ENCODE measurements around the gene PRM2. TPM values are rescaled to one million over a fixed set of nuclear protein-coding genes. Genes with fewer than 3 reads are reported as not detected.

PRM2 gene
- total RNA-seq, 2 donors from 2014 or later: not detected

DNA sequence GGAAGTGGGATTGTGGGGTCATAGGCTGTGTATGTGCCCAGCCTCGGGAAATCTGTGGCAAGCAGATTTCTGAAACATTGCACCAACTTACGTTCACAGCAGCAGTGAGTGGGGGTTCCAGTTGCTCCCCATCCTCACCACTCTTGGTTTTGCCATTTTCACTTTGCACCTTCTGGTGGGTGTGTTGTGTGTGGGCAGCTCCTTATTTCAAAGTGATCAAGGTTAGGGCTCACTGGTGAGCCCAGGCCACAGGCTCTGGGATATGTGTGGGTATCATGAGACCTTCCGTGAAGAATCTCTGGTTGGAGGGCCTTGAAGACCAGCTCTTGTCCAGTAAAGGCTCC, 34.3 kb upstream of the PRM2 start:
- H3K9me3 Mint-ChIP-seq: no peaks in the 10 kb centered on the region
- Histone ChIP-seq H3K27me3 (ENCODE audit: control insufficient read depth, insufficient read depth, low read length, poor library complexity, severe bottlenecking) (no peaks in the 10 kb centered on the region), H3K36me3 (ENCODE audit: control insufficient read depth, insufficient read depth, low read length) (no peaks in the 10 kb centered on the region), H3K9ac (ENCODE audit: extremely low read depth, low read length, poor library complexity, severe bottlenecking) (no peak overlapping the region), H3K4me3 (ENCODE audit: low read length) (no peak overlapping the region), H3K4me1 (ENCODE audit: control insufficient read depth, insufficient read depth, low read length) (no peaks in the 10 kb centered on the region), H3K9me3 (ENCODE audit: control insufficient read depth, low read length) (no peaks in the 10 kb centered on the region), H3K27ac (ENCODE audit: low read depth, low read length) (no peak overlapping the region)
- 83 to 94% methylated on average over 1 to 3 of the region's 3 CpGs for WGBS, 2 experiments (ENCODE audit: insufficient coverage in 1 of 2, insufficient read length in 1 of 2)
- no peak overlapping the region for H3K4me3 Mint-ChIP-seq
- H3K27me3 Mint-ChIP-seq (ENCODE audit: insufficient read depth): no peaks in the 10 kb centered on the region
- no peaks in the 10 kb centered on the region for H3K36me3 Mint-ChIP-seq (ENCODE audit: low read depth)
- H3K4me1 Mint-ChIP-seq: peaks cover 12% of the 10 kb centered on the region
- no peak for DNase-seq
- no peak overlapping the region for H3K27ac Mint-ChIP-seq
- TF ChIP-seq, protein P1, sequence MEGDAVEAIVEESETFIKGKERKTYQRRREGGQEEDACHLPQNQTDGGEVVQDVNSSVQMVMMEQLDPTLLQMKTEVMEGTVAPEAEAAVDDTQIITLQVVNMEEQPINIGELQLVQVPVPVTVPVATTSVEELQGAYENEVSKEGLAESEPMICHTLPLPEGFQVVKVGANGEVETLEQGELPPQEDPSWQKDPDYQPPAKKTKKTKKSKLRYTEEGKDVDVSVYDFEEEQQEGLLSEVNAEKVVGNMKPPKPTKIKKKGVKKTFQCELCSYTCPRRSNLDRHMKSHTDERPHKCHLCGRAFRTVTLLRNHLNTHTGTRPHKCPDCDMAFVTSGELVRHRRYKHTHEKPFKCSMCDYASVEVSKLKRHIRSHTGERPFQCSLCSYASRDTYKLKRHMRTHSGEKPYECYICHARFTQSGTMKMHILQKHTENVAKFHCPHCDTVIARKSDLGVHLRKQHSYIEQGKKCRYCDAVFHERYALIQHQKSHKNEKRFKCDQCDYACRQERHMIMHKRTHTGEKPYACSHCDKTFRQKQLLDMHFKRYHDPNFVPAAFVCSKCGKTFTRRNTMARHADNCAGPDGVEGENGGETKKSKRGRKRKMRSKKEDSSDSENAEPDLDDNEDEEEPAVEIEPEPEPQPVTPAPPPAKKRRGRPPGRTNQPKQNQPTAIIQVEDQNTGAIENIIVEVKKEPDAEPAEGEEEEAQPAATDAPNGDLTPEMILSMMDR (conservative IDR thresholded peaks at IDR 0.05): no peak

DNA sequence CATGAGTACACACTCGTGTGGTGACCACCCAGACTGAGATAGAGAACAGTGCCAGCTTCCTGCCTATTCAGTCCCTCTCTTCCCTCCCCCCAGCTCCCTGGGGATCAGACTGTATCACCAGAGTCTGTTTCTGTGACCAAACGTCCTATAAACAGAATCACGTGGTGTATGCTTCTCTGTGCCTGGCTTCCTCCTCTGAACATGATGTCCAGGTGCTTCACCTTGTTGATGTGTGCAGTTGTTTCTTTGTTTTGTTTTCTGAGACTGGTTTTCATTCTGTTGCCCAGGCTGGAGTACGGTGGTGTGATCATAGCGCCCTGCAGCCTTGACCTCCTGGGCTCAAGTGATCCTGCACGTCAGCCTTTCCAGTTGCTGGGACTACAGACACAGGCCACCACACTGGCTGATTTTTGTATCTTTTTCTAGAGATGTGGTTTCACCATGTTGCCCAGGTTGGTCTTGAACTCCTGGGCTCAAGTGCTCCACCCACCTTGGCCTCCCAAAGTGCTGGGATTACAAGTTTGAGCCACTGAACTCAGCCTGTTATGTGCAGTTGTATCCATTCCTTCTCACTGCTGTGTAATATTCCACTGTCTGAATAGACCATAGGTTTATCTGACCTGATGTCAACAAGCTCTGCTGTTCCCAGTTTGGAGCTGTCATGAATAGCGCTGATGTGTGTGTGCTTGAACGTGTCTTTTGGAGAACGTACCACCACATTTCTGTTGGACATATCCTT, 33.8 kb upstream of the PRM2 start:
- H3K36me3 Mint-ChIP-seq (ENCODE audit: low read depth): no peaks in the 10 kb centered on the region
- no peak overlapping the region for H3K27ac ChIP-seq (ENCODE audit: low read depth, low read length)

DNA sequence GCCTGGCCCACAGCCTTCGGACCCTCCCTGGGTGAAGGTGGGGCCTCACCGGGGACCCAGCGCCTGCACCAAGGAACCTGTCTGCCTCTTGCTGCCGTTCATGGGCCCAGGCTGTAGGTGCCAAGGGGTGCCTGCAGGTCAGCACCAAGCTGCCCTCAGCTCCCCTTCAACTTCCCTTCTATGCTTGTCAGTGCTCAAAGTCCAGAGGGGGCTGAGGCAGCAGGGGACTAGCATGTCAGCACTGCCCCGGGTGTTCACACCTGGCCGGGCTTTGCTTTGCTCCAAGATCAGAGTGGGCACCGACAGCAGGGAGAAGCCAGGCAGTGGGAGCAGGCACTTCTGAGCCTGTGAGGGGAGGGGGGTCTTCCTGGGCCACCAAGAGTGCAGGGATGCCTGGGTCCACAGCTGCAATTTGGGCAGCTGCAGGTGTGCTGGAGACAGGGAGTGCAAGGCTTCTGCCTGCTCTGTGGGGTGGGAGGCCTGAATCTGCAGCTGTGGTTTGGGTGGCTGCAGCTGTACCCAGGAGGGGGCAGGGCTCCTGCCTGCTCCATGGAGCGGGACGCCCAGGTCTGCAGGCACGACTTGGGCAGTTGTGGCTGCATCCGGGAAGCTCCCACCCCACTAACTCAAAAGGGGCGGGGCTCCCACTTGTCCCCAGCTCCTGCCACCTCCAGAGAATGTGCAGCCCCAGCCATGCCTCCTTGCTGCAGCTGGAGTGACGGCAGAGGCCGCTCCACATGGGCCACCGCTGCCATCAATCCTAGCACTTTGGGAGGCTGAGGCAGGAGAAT, 32.4 kb upstream of the PRM2 start:
- peaks cover 4% of the 10 kb centered on the region for H3K27me3 Mint-ChIP-seq (ENCODE audit: insufficient read depth)
- DNase-seq: no peak
- no peaks in the 10 kb centered on the region for H3K9me3 Mint-ChIP-seq
- Histone ChIP-seq H3K4me1 (ENCODE audit: control insufficient read depth, insufficient read depth, low read length) (no peaks in the 10 kb centered on the region), H3K9ac (ENCODE audit: extremely low read depth, low read length, poor library complexity, severe bottlenecking) (no peak overlapping the region), H3K27ac (ENCODE audit: low read depth, low read length) (no peak overlapping the region), H3K36me3 (ENCODE audit: control insufficient read depth, insufficient read depth, low read length) (no peaks in the 10 kb centered on the region), H3K27me3 (ENCODE audit: control insufficient read depth, insufficient read depth, low read length, poor library complexity, severe bottlenecking) (no peaks in the 10 kb centered on the region), H3K4me3 (ENCODE audit: low read length) (no peak overlapping the region), H3K9me3 (ENCODE audit: control insufficient read depth, low read length) (no peaks in the 10 kb centered on the region)
- WGBS, 2 experiments (ENCODE audit: insufficient coverage in 1 of 2, insufficient read length in 1 of 2): 88 to 92% methylated on average over 5 to 15 of the region's 15 CpGs
- H3K36me3 Mint-ChIP-seq (ENCODE audit: low read depth): no peaks in the 10 kb centered on the region
- H3K4me3 Mint-ChIP-seq: no peak overlapping the region
- H3K27ac Mint-ChIP-seq: no peak overlapping the region
- TF ChIP-seq, protein P1 (conservative IDR thresholded peaks at IDR 0.05): no peak
- H3K4me1 Mint-ChIP-seq: peaks cover 8% of the 10 kb centered on the region

More for the DNA sequence above, 33.8 kb upstream of the PRM2 start:
- 89 to 94% methylated on average over 8 to 9 of the region's 9 CpGs for WGBS, 2 experiments (ENCODE audit: insufficient coverage in 1 of 2, insufficient read length in 1 of 2)
- no peak for DNase-seq
- Mint-ChIP-seq H3K27me3 (ENCODE audit: insufficient read depth) (peaks cover under 1% of the 10 kb centered on the region), H3K4me1 (peaks cover 12% of the 10 kb centered on the region), H3K9me3 (no peaks in the 10 kb centered on the region), H3K4me3 (no peak overlapping the region), H3K27ac (no peak overlapping the region)
- H3K27me3 ChIP-seq (ENCODE audit: control insufficient read depth, insufficient read depth, low read length, poor library complexity, severe bottlenecking): no peaks in the 10 kb centered on the region
- H3K36me3 ChIP-seq (ENCODE audit: control insufficient read depth, insufficient read depth, low read length): no peaks in the 10 kb centered on the region
- H3K9me3 ChIP-seq (ENCODE audit: control insufficient read depth, low read length): no peaks in the 10 kb centered on the region
- TF ChIP-seq, protein P1 (conservative IDR thresholded peaks at IDR 0.05): no peak
- H3K4me1 ChIP-seq (ENCODE audit: control insufficient read depth, insufficient read depth, low read length): no peaks in the 10 kb centered on the region
- no peak overlapping the region for H3K9ac ChIP-seq (ENCODE audit: extremely low read depth, low read length, poor library complexity, severe bottlenecking)
- H3K4me3 ChIP-seq (ENCODE audit: low read length): no peak overlapping the region

Measured in endodermal cell (in vitro differentiated cells).